Mesenchymal stem cell (in vitro differentiated cells and primary cell): Measurements from ENCODE around the gene ATP8B3.

Experiments used
- DNase-seq: peaks from one replicate; pipeline ENCODE4 v3.0.0-alpha.2; 2013
- H2AFZ ChIP-seq: one replicate; pipeline ENCODE4 v1.6.1; 2013; ENCODE audit warnings: low read depth, mild to moderate bottlenecking, control low read depth, inconsistent platforms, low read length, moderate library complexity
- H2AK5ac ChIP-seq: 2 replicates; pipeline ENCODE4 v1.6.1; 2013; ENCODE audit warnings: low read length, moderate library complexity, mild to moderate bottlenecking, inconsistent platforms; ENCODE audit not compliant: severe bottlenecking
- H2BK120ac ChIP-seq: one replicate; pipeline ENCODE4 v1.6.1; 2013; ENCODE audit warnings: low read depth, mild to moderate bottlenecking, inconsistent platforms, low read length, moderate library complexity
- H2BK12ac ChIP-seq, 2 experiments: one replicate each; pipeline ENCODE4 v1.6.1; 2013; ENCODE audit warnings: inconsistent platforms in 2 of 2, low read length in 2 of 2, mild to moderate bottlenecking in 2 of 2, moderate library complexity in 2 of 2, control low read depth in 1 of 2
- H2BK15ac ChIP-seq: one replicate; pipeline ENCODE4 v1.6.1; 2013; ENCODE audit warnings: mild to moderate bottlenecking, low read depth, inconsistent platforms; ENCODE audit not compliant: poor library complexity, severe bottlenecking
- H2BK5ac ChIP-seq: 2 replicates; pipeline ENCODE4 v1.6.1; 2013; ENCODE audit warnings: low read depth, mild to moderate bottlenecking, low read length, control low read depth, inconsistent platforms; ENCODE audit not compliant: poor library complexity, severe bottlenecking
- H3K14ac ChIP-seq, 2 experiments: one replicate each; pipeline ENCODE4 v1.6.1; 2013; ENCODE audit warnings: inconsistent platforms in 2 of 2, low read length in 2 of 2, control low read depth in 1 of 2, mild to moderate bottlenecking in 1 of 2, moderate library complexity in 1 of 2
- H3K18ac ChIP-seq, 2 experiments: one replicate each; pipeline ENCODE4 v1.6.1; 2013; ENCODE audit warnings: inconsistent platforms in 2 of 2, low read length in 2 of 2, control low read depth in 1 of 2, low read depth in 1 of 2, mild to moderate bottlenecking in 1 of 2
- H3K23ac ChIP-seq, 2 experiments: one replicate each; pipeline ENCODE4 v1.6.1; 2013; ENCODE audit warnings: inconsistent platforms in 2 of 2, low read length in 2 of 2, mild to moderate bottlenecking in 2 of 2, moderate library complexity in 2 of 2, control low read depth in 1 of 2
- H3K27ac ChIP-seq: 2 replicates; pipeline ENCODE4 v1.5.1; 2013; ENCODE audit warnings: mild to moderate bottlenecking, moderate library complexity, low read length, control low read depth, inconsistent platforms; ENCODE audit not compliant: poor library complexity, severe bottlenecking
- H3K27me3 ChIP-seq, 2 experiments: 2 replicates each; pipeline versions ENCODE4 v1.6.1 to v1.7.0; 2013; ENCODE audit warnings: low read length in 2 of 2, mild to moderate bottlenecking in 2 of 2, moderate library complexity in 2 of 2, control low read depth in 1 of 2, inconsistent platforms in 1 of 2; ENCODE audit not compliant: control insufficient read depth in 1 of 2, insufficient read depth in 1 of 2
- H3K36me3 ChIP-seq, 2 experiments: 2 replicates each; pipeline versions ENCODE4 v1.6.1 to v1.7.0; 2013; ENCODE audit warnings: low read length in 2 of 2, control low read depth in 1 of 2, inconsistent platforms in 1 of 2, low read depth in 1 of 2, mild to moderate bottlenecking in 1 of 2; ENCODE audit not compliant: insufficient read depth in 2 of 2, control insufficient read depth in 1 of 2
- H3K4ac ChIP-seq, 2 experiments: one replicate each; pipeline ENCODE4 v1.6.1; 2013; ENCODE audit warnings: inconsistent platforms in 2 of 2, low read length in 2 of 2, mild to moderate bottlenecking in 2 of 2, moderate library complexity in 2 of 2, control low read depth in 1 of 2, low read depth in 1 of 2
- H3K4me1 ChIP-seq: 2 replicates; pipeline ENCODE4 v1.6.1; 2013; ENCODE audit warnings: low read depth, low read length, control low read depth; ENCODE audit not compliant: control insufficient read depth, insufficient read depth
- H3K4me2 ChIP-seq: 2 replicates; pipeline ENCODE4 v1.6.1; 2013; ENCODE audit warnings: low read length, mild to moderate bottlenecking, inconsistent platforms; ENCODE audit not compliant: poor library complexity, severe bottlenecking
- H3K4me3 ChIP-seq, 2 experiments: 2 replicates each; pipeline versions ENCODE4 v1.5.1 to v1.7.0; 2013; ENCODE audit warnings: low read length in 2 of 2, mild to moderate bottlenecking in 2 of 2, control low read depth in 1 of 2, low read depth in 1 of 2; ENCODE audit not compliant: insufficient read depth in 1 of 2
- H3K79me1 ChIP-seq: replicated peaks from 2 replicates; pipeline ENCODE4 v1.6.1; 2013; ENCODE audit warnings: mild to moderate bottlenecking, control low read depth, low read length, inconsistent platforms; ENCODE audit not compliant: poor library complexity, severe bottlenecking
- H3K9ac ChIP-seq: 2 replicates; pipeline ENCODE4 v1.7.0; 2013; ENCODE audit warnings: mild to moderate bottlenecking, low read length, moderate library complexity
- H3K9me3 ChIP-seq: 2 replicates; pipeline ENCODE4 v1.7.0; 2013; ENCODE audit warnings: mild to moderate bottlenecking, low read length; ENCODE audit not compliant: control insufficient read depth
- H4K8ac ChIP-seq: one replicate; pipeline ENCODE4 v1.6.1; 2013; ENCODE audit warnings: inconsistent platforms, mild to moderate bottlenecking, low read length, moderate library complexity
- H4K91ac ChIP-seq: one replicate; pipeline ENCODE4 v1.6.1; 2013; ENCODE audit warnings: mild to moderate bottlenecking, low read length, inconsistent platforms
- WGBS: methylation state at CpG from one replicate; pipeline ENCODE4 v1.1.7; 2013; ENCODE audit warnings: mixed read lengths; 5-methylcytosine and 5-hydroxymethylcytosine counted together

The ATP8B3 gene

GRCh38 chr19:1807695-1808394, 4.2 kb downstream of the ATP8B3 start:
- H3K14ac ChIP-seq = no peak overlapping the region
- H3K4me3 ChIP-seq = no peak overlapping the region
- no peaks in the 10 kb centered on the region for H3K79me1 ChIP-seq
- no peak overlapping the region for H3K4ac ChIP-seq
- peaks cover 0 to 4% of the 10 kb centered on the region in 2 experiments for H3K27me3 ChIP-seq
- no peak overlapping the region for H2BK15ac ChIP-seq
- H3K23ac ChIP-seq = no peak overlapping the region
- H3K9ac ChIP-seq = no peak overlapping the region
- no peak overlapping the region for H4K8ac ChIP-seq
- H3K9me3 ChIP-seq = no peaks in the 10 kb centered on the region
- H3K36me3 ChIP-seq = peaks cover 0 to 39% of the 10 kb centered on the region in 2 experiments
- H3K4me1 ChIP-seq = peaks cover 16% of the 10 kb centered on the region
- no peak overlapping the region for H2AFZ ChIP-seq
- no peak overlapping the region for H2BK120ac ChIP-seq
- no peak for DNase-seq
- 89% methylated on average over 29 of the region's 30 CpGs for WGBS
- no peak overlapping the region for H2AK5ac ChIP-seq
- no peak overlapping the region for H3K27ac ChIP-seq
- H4K91ac ChIP-seq = no peak overlapping the region
- H2BK12ac ChIP-seq = no peak overlapping the region
- H2BK5ac ChIP-seq = no peak overlapping the region
- H3K4me2 ChIP-seq = no peak overlapping the region
- no peak overlapping the region for H3K18ac ChIP-seq

- H3K23ac ChIP-seq = no peak overlapping the region
- H3K4me2 ChIP-seq = no peak overlapping the region
- DNase-seq = no peak
- H2AFZ ChIP-seq = no peak overlapping the region
- H3K18ac ChIP-seq = no peak overlapping the region
- no peak overlapping the region for H3K27ac ChIP-seq
- H4K8ac ChIP-seq = no peak overlapping the region
- H2BK12ac ChIP-seq = no peak overlapping the region
- H2BK5ac ChIP-seq = no peak overlapping the region
- H3K4me3 ChIP-seq = no peak overlapping the region
- no peak overlapping the region for H3K14ac ChIP-seq
- H2BK120ac ChIP-seq = no peak overlapping the region
- whole genome bisulfite sequencing = 86% methylated on average over 28 of the region's 28 CpGs
- no peak overlapping the region for H3K9ac ChIP-seq
- peaks cover 0 to 4% of the 10 kb centered on the region in 2 experiments for H3K27me3 ChIP-seq
- no peak overlapping the region for H2AK5ac ChIP-seq
- H4K91ac ChIP-seq = no peak overlapping the region
- H2BK15ac ChIP-seq = no peak overlapping the region
- H3K36me3 ChIP-seq = peaks cover 0 to 45% of the 10 kb centered on the region in 2 experiments
- H3K4ac ChIP-seq = no peak overlapping the region
- peaks cover 15% of the 10 kb centered on the region for H3K4me1 ChIP-seq
- H3K79me1 ChIP-seq = no peaks in the 10 kb centered on the region
- no peaks in the 10 kb centered on the region for H3K9me3 ChIP-seq
These were observed 4.9 kb downstream of the ATP8B3 start for GRCh38 chr19:1807030-1807694.

GRCh38 chr19:1806184-1807029, 5.7 kb downstream of the ATP8B3 start:
- H2BK120ac ChIP-seq = no peak overlapping the region
- H3K9me3 ChIP-seq = no peaks in the 10 kb centered on the region
- no peaks in the 10 kb centered on the region for H3K79me1 ChIP-seq
- no peak overlapping the region for H2BK5ac ChIP-seq
- H4K8ac ChIP-seq = no peak overlapping the region
- no peak overlapping the region for H2AFZ ChIP-seq
- H3K27me3 ChIP-seq = peaks cover 0 to 4% of the 10 kb centered on the region in 2 experiments
- H2BK15ac ChIP-seq = no peak overlapping the region
- H3K9ac ChIP-seq = no peak overlapping the region
- no peak overlapping the region for H2BK12ac ChIP-seq
- H4K91ac ChIP-seq = no peak overlapping the region
- no peak overlapping the region for H3K14ac ChIP-seq
- H2AK5ac ChIP-seq = no peak overlapping the region
- WGBS = 91% methylated on average over 45 of the region's 45 CpGs
- H3K23ac ChIP-seq = no peak overlapping the region
- no peak overlapping the region for H3K4me2 ChIP-seq
- H3K36me3 ChIP-seq = peaks cover 0 to 45% of the 10 kb centered on the region in 2 experiments
- H3K4me3 ChIP-seq = no peak overlapping the region
- no peak overlapping the region for H3K4ac ChIP-seq
- peaks cover 9% of the 10 kb centered on the region for H3K4me1 ChIP-seq
- no peak overlapping the region for H3K27ac ChIP-seq
- H3K18ac ChIP-seq = no peak overlapping the region
- no peak for DNase-seq
